Motor neuron (in vitro differentiated cells): Measurements from ENCODE around the gene RAPGEF5. TPM values are rescaled to one million over a fixed set of nuclear protein-coding genes. Genes with fewer than 3 reads are reported as not detected.

ENCODE experiments used
- ATAC-seq, 8 experiments: fragments of 200-7000 bp; cut with Tn5 transposase; replicated peaks in 6 of 8; 2 replicates each; pipeline ENCODE4 v1.8.0; 2021; ENCODE audit warnings: mild to moderate bottlenecking in 8 of 8, moderate library complexity in 8 of 8
- H3K27ac ChIP-seq, 2 donors: fragments of 250-450 bp; sonication (Bioruptor Pico); 2 replicates each; pipeline ENCODE4 v1.9.0; 2021; ENCODE audit warnings: antibody characterized with exemption in 2 of 2, mild to moderate bottlenecking in 2 of 2, moderate library complexity in 1 of 2
- H3K4me1 ChIP-seq, 2 donors: fragments of 250-450 bp; sonication (Bioruptor Pico); replicated peaks in 1 of 2; 2 replicates each; pipeline ENCODE4 v1.6.1; 2021; ENCODE audit warnings: antibody characterized with exemption in 2 of 2, mild to moderate bottlenecking in 2 of 2, moderate library complexity in 1 of 2
- H3K4me3 ChIP-seq, 5 donors: fragments of 250-450 bp; sonication (Bioruptor Pico); 2 replicates each; pipeline ENCODE4 v1.9.0; 2021; ENCODE audit warnings: antibody characterized with exemption in 5 of 5, mild to moderate bottlenecking in 5 of 5, moderate library complexity in 4 of 5
- WGBS, 10 experiments: fragments of 450-650 bp; shearing (Covaris generic); methylation state at CpG; one replicate each; pipeline ENCODE4 v1.0.0; 2022; 5-methylcytosine and 5-hydroxymethylcytosine counted together
- in situ Hi-C, 9 experiments: fragments of 400-800 bp; cut with MboI; loops; one replicate each; pipeline ENCODE4 v1.15.0; 2021; ENCODE audit warnings: low sequenced_read_pairs in 9 of 9, low pct_unique_long_range_greater_than_20kb in 2 of 9; ENCODE audit not compliant: unreplicated experiment in 9 of 9
- total RNA-seq, 8 experiments: library from RNA; unstranded; fragments of 300-600 nt; gene quantifications; 2 replicates each; pipeline versions ENCODE4 v1.2.3 to v1.2.4, GENCODE V29; 2022

Gene RAPGEF5
- total RNA-seq, 8 experiments from 2014 or later = 4.6 to 22.2 (median 14.2) TPM

- Histone ChIP-seq H3K4me3 (no peak overlapping the region), H3K4me1 (no peaks in the 10 kb centered on the region), H3K27ac (no peak overlapping the region)
- in situ Hi-C loops = no loop called here
- 16 to 75% (median 33%) methylated on average over 1 to 3 of the region's 3 CpGs; no CpG with 5 or more reads in 2 of the 10 experiments for WGBS, 10 experiments
- ATAC-seq = no peak
Measured at GRCh38 chr7:22332461-22332870, 24.5 kb downstream of the RAPGEF5 start.

GRCh38 chr7:22331704-22332103 is 25.2 kb downstream of the RAPGEF5 start:
- no peak for ATAC-seq
- H3K27ac ChIP-seq = no peak overlapping the region
- in situ Hi-C loops = no loop called here
- no peak overlapping the region for H3K4me3 ChIP-seq
- WGBS, 10 experiments = 17 to 100% (median 100%) methylated on average over 1 of the region's 1 CpG; no CpG with 5 or more reads in 4 of the 10 experiments
- H3K4me1 ChIP-seq = no peaks in the 10 kb centered on the region

GRCh38 chr7:22330903-22331302 is 26.1 kb downstream of the RAPGEF5 start:
- H3K4me1 ChIP-seq = no peaks in the 10 kb centered on the region
- H3K27ac ChIP-seq = no peak overlapping the region
- in situ Hi-C loops = no loop called here
- ATAC-seq = no peak
- WGBS, 10 experiments = 59 to 95% (median 87%) methylated on average over 3 to 8 of the region's 8 CpGs; no CpG with 5 or more reads in 4 of the 10 experiments
- no peak overlapping the region for H3K4me3 ChIP-seq

- Histone ChIP-seq H3K27ac (no peak overlapping the region), H3K4me3 (no peak overlapping the region), H3K4me1 (no peaks in the 10 kb centered on the region)
- WGBS, 10 experiments = 44 to 94% (median 75%) methylated on average over 1 to 4 of the region's 4 CpGs; no CpG with 5 or more reads in 4 of the 10 experiments
- in situ Hi-C loops = no loop called here
- ATAC-seq = peak in 1 of 8 experiments; percentile 48
Measured at GRCh38 chr7:22329816-22330524, 27.0 kb downstream of the RAPGEF5 start.

GRCh38 chr7:22326181-22326580 is 30.8 kb downstream of the RAPGEF5 start:
- in situ Hi-C loops = no loop called here
- no peak overlapping the region for H3K27ac ChIP-seq

GRCh38 chr7:22325671-22326070 is 31.3 kb downstream of the RAPGEF5 start:
- in situ Hi-C loops = no loop called here
- Histone ChIP-seq H3K27ac (no peak overlapping the region), H3K4me3 (no peak overlapping the region), H3K4me1 (peaks cover 0 to under 1% of the 10 kb centered on the region in 2 donors)
- ATAC-seq = no peak
- WGBS, 10 experiments = 40 to 100% (median 71%) methylated on average over 1 to 4 of the region's 4 CpGs; no CpG with 5 or more reads in 2 of the 10 experiments

More at GRCh38 chr7:22326181-22326580, 30.8 kb downstream of the RAPGEF5 start:
- ATAC-seq = no peak
- no peak overlapping the region for H3K4me3 ChIP-seq
- no peaks in the 10 kb centered on the region for H3K4me1 ChIP-seq
- 26 to 100% (median 67%) methylated on average over 1 to 4 of the region's 4 CpGs; no CpG with 5 or more reads in 1 of the 10 experiments for WGBS, 10 experiments

GRCh38 chr7:22323714-22324113 is 33.2 kb downstream of the RAPGEF5 start:
- peak in 1 of 8 experiments; percentile 70 for ATAC-seq
- Histone ChIP-seq H3K4me1 (peaks cover 7 to 10% of the 10 kb centered on the region in 2 donors), H3K4me3 (no peak overlapping the region), H3K27ac (no peak overlapping the region)
- in situ Hi-C loops = loop anchor here in 1 of 9 experiments (25.0 kb wide), 1 partner anchor 164 kb away; no protein-coding TSS in a partner anchor
- WGBS, 10 experiments = 62 to 100% (median 94%) methylated on average over 2 of the region's 2 CpGs; no CpG with 5 or more reads in 1 of the 10 experiments

- 20 to 73% (median 46%) methylated on average over 1 to 2 of the region's 2 CpGs; no CpG with 5 or more reads in 2 of the 10 experiments for WGBS, 10 experiments
- Histone ChIP-seq H3K4me1 (peaks cover 7 to 10% of the 10 kb centered on the region in 2 donors), H3K27ac (no peak overlapping the region), H3K4me3 (no peak overlapping the region)
- ATAC-seq = no peak
- in situ Hi-C loops = loop anchor here in 1 of 9 experiments (25.0 kb wide), 1 partner anchor 167 kb away; no protein-coding TSS in a partner anchor
Measured at GRCh38 chr7:22320416-22320815, 36.5 kb downstream of the RAPGEF5 start.

GRCh38 chr7:22319424-22320403 is 37.2 kb downstream of the RAPGEF5 start:
- Histone ChIP-seq H3K4me1 (peaks cover 7 to 10% of the 10 kb centered on the region in 2 donors), H3K4me3 (no peak overlapping the region), H3K27ac (no peak overlapping the region)
- ATAC-seq = peak in 5 of 8 experiments; percentile 31 to 87 (median 81)
- in situ Hi-C loops = loop anchor here in 1 of 9 experiments (25.0 kb wide), 1 partner anchor 168 kb away; no protein-coding TSS in a partner anchor
- whole genome bisulfite sequencing, 10 experiments = 14 to 95% (median 59%) methylated on average over 1 to 7 of the region's 7 CpGs

GRCh38 chr7:22318376-22318775 is 38.6 kb downstream of the RAPGEF5 start:
- Histone ChIP-seq H3K4me1 (peaks cover 7 to 10% of the 10 kb centered on the region in 2 donors), H3K4me3 (no peak overlapping the region), H3K27ac (no peak overlapping the region)
- no peak for ATAC-seq
- in situ Hi-C loops = loop anchor here in 1 of 9 experiments (25.0 kb wide), 1 partner anchor 169 kb away; no protein-coding TSS in a partner anchor
- 17 to 85% (median 70%) methylated on average over 1 to 4 of the region's 4 CpGs; no CpG with 5 or more reads in 2 of the 10 experiments for WGBS, 10 experiments

- Histone ChIP-seq H3K4me1 (peaks cover 7 to 10% of the 10 kb centered on the region in 2 donors), H3K27ac (no peak overlapping the region), H3K4me3 (no peak overlapping the region)
- in situ Hi-C loops = loop anchor here in 1 of 9 experiments (25.0 kb wide), 1 partner anchor 170 kb away; no protein-coding TSS in a partner anchor
- 53 to 100% (median 85%) methylated on average over 2 to 4 of the region's 4 CpGs; no CpG with 5 or more reads in 1 of the 10 experiments for WGBS, 10 experiments
- ATAC-seq = no peak
Measured at GRCh38 chr7:22317632-22318031, 39.3 kb downstream of the RAPGEF5 start.

GRCh38 chr7:22316914-22317313 is 40.0 kb downstream of the RAPGEF5 start:
- no peak overlapping the region for H3K4me3 ChIP-seq
- no peak overlapping the region for H3K27ac ChIP-seq
- peaks cover 7 to 10% of the 10 kb centered on the region in 2 donors for H3K4me1 ChIP-seq
- ATAC-seq = no peak
- WGBS, 10 experiments = 67 to 100% (median 100%) methylated on average over 1 to 3 of the region's 4 CpGs; no CpG with 5 or more reads in 1 of the 10 experiments
- in situ Hi-C loops = loop anchor here in 1 of 9 experiments (25.0 kb wide), 1 partner anchor 170 kb away; no protein-coding TSS in a partner anchor
